ENCODE measurements around the gene KCNK7.

Gene KCNK7

GRCh38 chr11:65611028-65611757, 15.6 kb upstream of the KCNK7 start:
- DNase-seq (ENCODE audit: low read depth), result no peak

- DNase-seq (ENCODE audit: low read depth), result no peak
These were observed 14.8 kb upstream of the KCNK7 start for GRCh38 chr11:65610404-65610803.

- DNase-seq (ENCODE audit: low read depth), result no peak
These were observed 14.1 kb upstream of the KCNK7 start for GRCh38 chr11:65609665-65610064.

GRCh38 chr11:65609229-65609628, 13.6 kb upstream of the KCNK7 start:
- DNase-seq (ENCODE audit: low read depth), result no peak

- no peak for DNase-seq (ENCODE audit: low read depth)
These were observed 12.2 kb upstream of the KCNK7 start for GRCh38 chr11:65607614-65608426.

GRCh38 chr11:65606876-65607613, 11.4 kb upstream of the KCNK7 start:
- no peak for DNase-seq (ENCODE audit: low read depth)

- no peak for DNase-seq (ENCODE audit: low read depth)
These were observed 8.7 kb upstream of the KCNK7 start for GRCh38 chr11:65604258-65604657.

GRCh38 chr11:65599955-65600246, 4.3 kb upstream of the KCNK7 start:
- DNase-seq (ENCODE audit: low read depth), result no peak

GRCh38 chr11:65599216-65599954, 3.8 kb upstream of the KCNK7 start:
- DNase-seq (ENCODE audit: low read depth), result no peak

GRCh38 chr11:65598258-65598699, 2.7 kb upstream of the KCNK7 start:
- DNase-seq (ENCODE audit: low read depth), result no peak

GRCh38 chr11:65596520-65596919, 920 bp upstream of the KCNK7 start:
- no peak for DNase-seq (ENCODE audit: low read depth)

GRCh38 chr11:65595131-65595530, 469 bp downstream of the KCNK7 start:
- DNase-seq (ENCODE audit: low read depth), result no peak

- no peak for DNase-seq (ENCODE audit: low read depth)
These were observed 1.8 kb downstream of the KCNK7 start for GRCh38 chr11:65593518-65594414.

GRCh38 chr11:65592858-65593517, 2.6 kb downstream of the KCNK7 start:
- no peak for DNase-seq (ENCODE audit: low read depth)

- DNase-seq (ENCODE audit: low read depth), result no peak
These were observed 3.4 kb downstream of the KCNK7 start for GRCh38 chr11:65591939-65592857.

GRCh38 chr11:65590240-65590738, 5.3 kb downstream of the KCNK7 start:
- no peak for DNase-seq (ENCODE audit: low read depth)

GRCh38 chr11:65589444-65590239, 6.0 kb downstream of the KCNK7 start:
- no peak for DNase-seq (ENCODE audit: low read depth)

Data from T-helper 22 cell (primary cell).